ENCODE results near the gene NTM.

NTM gene

DNA sequence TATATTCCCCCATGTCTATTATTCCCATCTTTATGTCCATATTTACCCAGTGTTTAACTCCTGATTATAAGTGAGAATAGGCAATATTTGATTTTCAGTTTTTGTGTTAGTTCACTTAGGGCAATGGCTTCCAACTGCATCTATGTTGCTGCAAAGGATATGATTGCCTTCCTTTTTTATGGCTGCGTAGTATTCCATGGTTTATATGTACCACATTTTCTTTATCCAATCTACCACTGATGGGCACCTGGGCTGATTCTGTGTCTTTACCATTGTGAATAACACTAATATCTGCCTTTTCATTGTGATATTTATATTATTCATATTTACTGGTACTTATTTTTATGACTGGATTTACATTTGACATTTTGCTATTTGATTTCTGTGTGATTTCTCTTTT is 649.6 kb downstream of the NTM start:
- no peaks in the 10 kb centered on the region for H3K27me3 ChIP-seq (ENCODE audit: control insufficient read depth, low read length)
- no peaks in the 10 kb centered on the region for H3K36me3 ChIP-seq (ENCODE audit: control insufficient read depth, low read length)
- no peak for TF ChIP-seq EZH2phosphoT487 (IDR thresholded peaks at IDR 0.05; ENCODE audit: borderline replicate concordance, low read length)
- TF ChIP-seq, protein P1, sequence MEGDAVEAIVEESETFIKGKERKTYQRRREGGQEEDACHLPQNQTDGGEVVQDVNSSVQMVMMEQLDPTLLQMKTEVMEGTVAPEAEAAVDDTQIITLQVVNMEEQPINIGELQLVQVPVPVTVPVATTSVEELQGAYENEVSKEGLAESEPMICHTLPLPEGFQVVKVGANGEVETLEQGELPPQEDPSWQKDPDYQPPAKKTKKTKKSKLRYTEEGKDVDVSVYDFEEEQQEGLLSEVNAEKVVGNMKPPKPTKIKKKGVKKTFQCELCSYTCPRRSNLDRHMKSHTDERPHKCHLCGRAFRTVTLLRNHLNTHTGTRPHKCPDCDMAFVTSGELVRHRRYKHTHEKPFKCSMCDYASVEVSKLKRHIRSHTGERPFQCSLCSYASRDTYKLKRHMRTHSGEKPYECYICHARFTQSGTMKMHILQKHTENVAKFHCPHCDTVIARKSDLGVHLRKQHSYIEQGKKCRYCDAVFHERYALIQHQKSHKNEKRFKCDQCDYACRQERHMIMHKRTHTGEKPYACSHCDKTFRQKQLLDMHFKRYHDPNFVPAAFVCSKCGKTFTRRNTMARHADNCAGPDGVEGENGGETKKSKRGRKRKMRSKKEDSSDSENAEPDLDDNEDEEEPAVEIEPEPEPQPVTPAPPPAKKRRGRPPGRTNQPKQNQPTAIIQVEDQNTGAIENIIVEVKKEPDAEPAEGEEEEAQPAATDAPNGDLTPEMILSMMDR (IDR thresholded peaks at IDR 0.05; ENCODE audit: low read depth, low read length, poor library complexity, severe bottlenecking): no peak

DNA sequence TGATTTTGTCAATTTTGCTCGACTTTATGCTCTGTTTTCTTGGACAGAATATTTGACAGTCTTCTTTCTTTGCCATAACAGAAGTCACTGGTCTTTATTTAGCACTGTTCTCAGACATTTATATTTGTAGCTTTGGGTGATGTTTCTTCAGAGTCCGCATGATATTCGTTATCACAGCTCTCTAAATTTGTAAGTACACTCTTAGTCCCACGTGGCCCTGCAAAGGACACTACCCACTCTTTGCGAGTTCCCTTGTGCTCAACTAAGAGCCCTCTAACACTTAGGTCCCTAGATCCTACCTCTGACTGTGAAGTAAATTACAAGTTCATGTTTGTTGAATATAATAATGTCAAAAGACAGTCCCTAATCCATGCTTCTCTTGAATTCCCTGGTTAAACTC is 651.9 kb downstream of the NTM start:
- Histone ChIP-seq H3F3A (ENCODE audit: control insufficient read depth, insufficient read depth) (no peaks in the 10 kb centered on the region), H3K9me2 (replicated peaks; ENCODE audit: control insufficient read depth, low read length) (no peaks in the 10 kb centered on the region), H3K36me3 (ENCODE audit: control insufficient read depth, low read length) (no peaks in the 10 kb centered on the region), H3K4me1 (ENCODE audit: control insufficient read depth, low read length) (no peaks in the 10 kb centered on the region), H3K27ac (ENCODE audit: low read depth, low read length) (no peak overlapping the region), H3K9me3 (ENCODE audit: control insufficient read depth, insufficient read depth, low read length) (no peaks in the 10 kb centered on the region), H3K79me2 (ENCODE audit: control insufficient read depth, low read length) (no peaks in the 10 kb centered on the region), H3K27me3 (ENCODE audit: control insufficient read depth, low read length) (no peaks in the 10 kb centered on the region), H3K4me3 (ENCODE audit: low read length) (no peak overlapping the region), H4K20me1 (ENCODE audit: control insufficient read depth, insufficient read depth, low read depth, low read length) (no peaks in the 10 kb centered on the region), H3K4me2 (ENCODE audit: low read length) (no peak overlapping the region)
- TF ChIP-seq, protein P1 (IDR thresholded peaks at IDR 0.05; ENCODE audit: low read depth, low read length, poor library complexity, severe bottlenecking): no peak
- TF ChIP-seq EZH2phosphoT487 (IDR thresholded peaks at IDR 0.05; ENCODE audit: borderline replicate concordance, low read length): no peak

More for the DNA sequence above, 649.6 kb downstream of the NTM start:
- H4K20me1 ChIP-seq (ENCODE audit: control insufficient read depth, insufficient read depth, low read depth, low read length): no peaks in the 10 kb centered on the region
- no peaks in the 10 kb centered on the region for H3K9me3 ChIP-seq (ENCODE audit: control insufficient read depth, insufficient read depth, low read length)
- H3K79me2 ChIP-seq (ENCODE audit: control insufficient read depth, low read length): no peaks in the 10 kb centered on the region
- no peaks in the 10 kb centered on the region for H3K9me2 ChIP-seq (replicated peaks; ENCODE audit: control insufficient read depth, low read length)
- H3K4me2 ChIP-seq (ENCODE audit: low read length): no peak overlapping the region
- no peak overlapping the region for H3K4me3 ChIP-seq (ENCODE audit: low read length)
- H3K4me1 ChIP-seq (ENCODE audit: control insufficient read depth, low read length): no peaks in the 10 kb centered on the region
- H3K27ac ChIP-seq (ENCODE audit: low read depth, low read length): no peak overlapping the region
- no peaks in the 10 kb centered on the region for H3F3A ChIP-seq (ENCODE audit: control insufficient read depth, insufficient read depth)

DNA sequence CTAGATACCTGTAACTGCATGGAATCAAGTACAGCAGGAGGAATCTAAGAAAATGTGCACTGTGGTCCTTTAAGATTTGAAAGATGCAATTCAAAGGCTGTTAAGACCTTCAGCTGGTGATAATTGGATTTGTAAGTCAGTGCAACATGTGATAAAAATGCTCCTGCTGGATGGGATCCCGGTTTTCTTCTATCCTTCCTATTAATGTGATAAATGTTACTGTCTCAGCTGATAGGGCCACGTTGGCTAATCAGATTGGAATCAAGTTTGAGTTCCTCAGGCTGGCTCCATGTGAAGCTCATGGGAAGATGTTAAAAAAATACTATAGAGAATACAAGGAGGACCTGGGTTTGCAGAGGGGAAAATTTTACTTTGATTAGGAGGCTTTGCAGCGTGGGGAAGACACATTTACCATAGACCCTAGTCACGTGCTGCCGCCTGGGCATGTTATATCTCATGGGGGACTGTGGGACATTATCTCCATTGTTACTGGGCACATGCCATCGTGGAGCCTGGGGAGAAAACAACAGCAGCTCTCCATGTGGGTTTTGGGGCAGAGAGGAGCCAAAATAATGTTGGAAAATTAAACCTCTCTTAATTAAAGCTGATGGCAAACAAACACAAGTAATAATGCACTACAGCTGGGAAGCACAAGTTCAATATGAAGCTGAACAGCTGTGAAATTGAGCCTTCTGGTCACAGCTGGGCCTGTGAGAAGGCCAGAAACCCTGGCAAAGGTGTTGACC is 652.5 kb downstream of the NTM start:
- H3K27me3 ChIP-seq (ENCODE audit: control insufficient read depth, low read length): no peaks in the 10 kb centered on the region
- no peaks in the 10 kb centered on the region for H3K36me3 ChIP-seq (ENCODE audit: control insufficient read depth, low read length)
- no peak overlapping the region for H3K27ac ChIP-seq (ENCODE audit: low read depth, low read length)
- H4K20me1 ChIP-seq (ENCODE audit: control insufficient read depth, insufficient read depth, low read depth, low read length): no peaks in the 10 kb centered on the region
- H3K9me2 ChIP-seq (replicated peaks; ENCODE audit: control insufficient read depth, low read length): no peaks in the 10 kb centered on the region
- H3K4me3 ChIP-seq (ENCODE audit: low read length): no peak overlapping the region
- H3K4me1 ChIP-seq (ENCODE audit: control insufficient read depth, low read length): no peaks in the 10 kb centered on the region
- no peak for TF ChIP-seq EZH2phosphoT487 (IDR thresholded peaks at IDR 0.05; ENCODE audit: borderline replicate concordance, low read length)
- TF ChIP-seq, protein P1 (IDR thresholded peaks at IDR 0.05; ENCODE audit: low read depth, low read length, poor library complexity, severe bottlenecking): no peak
- no peaks in the 10 kb centered on the region for H3F3A ChIP-seq (ENCODE audit: control insufficient read depth, insufficient read depth)
- no peaks in the 10 kb centered on the region for H3K79me2 ChIP-seq (ENCODE audit: control insufficient read depth, low read length)
- H3K4me2 ChIP-seq (ENCODE audit: low read length): no peak overlapping the region
- no peaks in the 10 kb centered on the region for H3K9me3 ChIP-seq (ENCODE audit: control insufficient read depth, insufficient read depth, low read length)
